GM12878 (cell line): ENCODE data around the gene WNK2. TPM values are rescaled to one million over a fixed set of nuclear protein-coding genes. Genes with fewer than 3 reads are reported as not detected.

Source experiments
- ATAC-seq: fragments of 200-7000 bp; cut with Tn5 transposase; 3 replicates; pipeline ENCODE4 v1.9.1; 2020; ENCODE audit warnings: mild to moderate bottlenecking, moderate library complexity
- BruUV-seq: library from RNA; stranded (reverse); fragments of 400-500 nt; replicated peaks from 2 replicates; lab custom pipeline; 2021; lab: Mats Ljungman, UMichigan
- CTCF ChIA-PET: fragments of 300-600 bp; sonication (Branson Sonifier 250); formaldehyde crosslinking; extraction: SDS; loops from one replicate; lab custom pipeline; 2021; ENCODE audit warnings: inconsistent platforms; lab: Yijun Ruan, JAX
- POLR2A ChIA-PET: fragments of 350-600 bp; formaldehyde crosslinking; extraction: SDS; loops from one replicate; lab custom pipeline; 2021; ENCODE audit warnings: inconsistent platforms; lab: Charles Lee
- RAD21 ChIA-PET: fragments of 300-600 bp; sonication (Branson Sonifier 250); formaldehyde crosslinking; loops from one replicate; lab custom pipeline; 2023; ENCODE audit warnings: antibody characterized with exemption; ENCODE audit not compliant: unreplicated experiment; lab: Charles Lee
- SMC1A ChIA-PET: fragments of 300-600 bp; sonication (Branson Sonifier 250); formaldehyde crosslinking; loops from one replicate; lab custom pipeline; 2023; ENCODE audit not compliant: unreplicated experiment, uncharacterized antibody; lab: Charles Lee
- DNase-seq: peaks from one replicate; pipeline ENCODE4 v3.0.0-alpha.2; 2011; ENCODE audit warnings: low read depth, low spot score
- FAIRE-seq: peaks from 3 replicates; lab custom pipeline; 2011; peaks lifted over from hg19 to GRCh38; lab: Jason Lieb, UNC
- H2AFZ ChIP-seq: 2 replicates; pipeline ENCODE4 v1.6.0; 2011; ENCODE audit warnings: low read depth, low read length, control low read depth; ENCODE audit not compliant: control insufficient read depth
- H3K27ac ChIP-seq: 2 replicates; pipeline ENCODE4 v1.5.1; 2011; ENCODE audit warnings: control low read depth; ENCODE audit not compliant: control insufficient read depth, insufficient read depth
- H3K27me3 ChIP-seq, 2 experiments: replicated peaks in 1 of 2; 2 replicates each; pipeline versions ENCODE4 v1.6.0 to v1.6.1; 2011; ENCODE audit warnings: low read length in 1 of 2; ENCODE audit not compliant: control insufficient read depth in 2 of 2, insufficient read depth in 2 of 2
- H3K36me3 ChIP-seq, 2 experiments: 2 replicates each; pipeline ENCODE4 v1.5.1; 2011; ENCODE audit warnings: low read length in 1 of 2; ENCODE audit not compliant: control insufficient read depth in 2 of 2, insufficient read depth in 2 of 2
- H3K4me1 ChIP-seq: 2 replicates; pipeline ENCODE4 v1.6.1; 2011; ENCODE audit warnings: mild to moderate bottlenecking, low read length, moderate library complexity, mixed read lengths; ENCODE audit not compliant: control insufficient read depth, insufficient read depth
- H3K4me2 ChIP-seq: 2 replicates; pipeline ENCODE4 v1.6.0; 2011; ENCODE audit warnings: control low read depth; ENCODE audit not compliant: control insufficient read depth, insufficient read depth
- H3K4me3 ChIP-seq: fragments of 200-600 bp; sonication (generic); 2 replicates; pipeline ENCODE4 v1.5.1; 2016
- H3K79me2 ChIP-seq: 2 replicates; pipeline ENCODE4 v1.6.0; 2011; ENCODE audit warnings: low read length; ENCODE audit not compliant: control insufficient read depth, insufficient read depth
- H3K9ac ChIP-seq: 2 replicates; pipeline ENCODE4 v1.8.0; 2011; ENCODE audit warnings: low read length, control low read depth, mixed read lengths; ENCODE audit not compliant: control insufficient read depth, insufficient read depth
- H3K9me3 ChIP-seq: replicated peaks from 3 replicates; pipeline ENCODE4 v1.5.1; 2011; ENCODE audit warnings: mild to moderate bottlenecking, low read length; ENCODE audit not compliant: control insufficient read depth, insufficient read depth
- H4K20me1 ChIP-seq: 2 replicates; pipeline ENCODE4 v1.6.0; 2011; ENCODE audit not compliant: control insufficient read depth, insufficient read depth
- BHLHE40 ChIP-seq, 2 experiments: fragments of 450-650 bp in 1 of 2; IDR thresholded peaks; 2 replicates each; pipeline ENCODE4 v1.6.1; 2011 to 2017; ENCODE audit warnings: low read depth in 2 of 2, borderline replicate concordance in 1 of 2, improper control_type of control experiment in 1 of 2, low read length in 1 of 2, mild to moderate bottlenecking in 1 of 2
- CHD4 ChIP-seq: fragments of 200-600 bp; sonication (generic); IDR thresholded peaks from 2 replicates; pipeline ENCODE4 v1.6.1; 2016; ENCODE audit warnings: mild to moderate bottlenecking
- CREM ChIP-seq: IDR thresholded peaks from 2 replicates; pipeline ENCODE4 v1.6.1; 2014; ENCODE audit warnings: antibody characterized with exemption, low read depth
- HDAC6 ChIP-seq: fragments of 200-600 bp; sonication (generic); IDR thresholded peaks from one replicate; pipeline ENCODE4 v1.8.0; 2017; ENCODE audit warnings: antibody characterized with exemption; ENCODE audit not compliant: unreplicated experiment
- HDGF ChIP-seq: fragments of 450-650 bp; IDR thresholded peaks from 2 replicates; pipeline ENCODE4 v1.6.1; 2016; ENCODE audit warnings: antibody characterized with exemption
- JUNB ChIP-seq: IDR thresholded peaks from 2 replicates; pipeline ENCODE4 v1.6.1; 2016; ENCODE audit warnings: antibody characterized with exemption, mild to moderate bottlenecking
- MXI1 ChIP-seq: fragments of 150-350 bp; IDR thresholded peaks from 2 replicates; pipeline ENCODE4 v1.6.1; 2011; ENCODE audit warnings: low read depth, mild to moderate bottlenecking, inconsistent platforms, low read length, improper control_type of control experiment
- MYC ChIP-seq: IDR thresholded peaks from 2 replicates; pipeline ENCODE4 v1.6.1; 2011; ENCODE audit warnings: mild to moderate bottlenecking, low read length, moderate library complexity, inconsistent platforms; ENCODE audit not compliant: insufficient read depth, insufficient replicate concordance, insufficient read length, severe bottlenecking
- PAX5 ChIP-seq: IDR thresholded peaks from 2 replicates; pipeline ENCODE4 v1.6.1; 2011; ENCODE audit warnings: low read depth, low read length, borderline replicate concordance
- PAX8 ChIP-seq: fragments of 450-650 bp; IDR thresholded peaks from 2 replicates; pipeline ENCODE4 v1.6.1; 2017; ENCODE audit warnings: mild to moderate bottlenecking, moderate library complexity
- POLR2AphosphoS2 ChIP-seq: IDR thresholded peaks from 2 replicates; pipeline ENCODE4 v1.6.1; 2011; ENCODE audit warnings: low read depth, mild to moderate bottlenecking, low read length, improper control_type of control experiment, moderate library complexity
- SMAD1 ChIP-seq: fragments of 450-650 bp; IDR thresholded peaks from 2 replicates; pipeline ENCODE4 v1.6.1; 2018; ENCODE audit warnings: mild to moderate bottlenecking, low read depth; ENCODE audit not compliant: partially characterized antibody
- TAF1 ChIP-seq: IDR thresholded peaks from 2 replicates; pipeline ENCODE4 v1.6.1; 2011; ENCODE audit warnings: mild to moderate bottlenecking, low read depth, low read length, borderline replicate concordance
- TCF3 ChIP-seq: IDR thresholded peaks from 2 replicates; pipeline ENCODE4 v1.6.1; 2012; ENCODE audit warnings: low read depth, mild to moderate bottlenecking, low read length, borderline replicate concordance; ENCODE audit not compliant: insufficient read depth
- YBX1 ChIP-seq: fragments of 450-650 bp; IDR thresholded peaks from 2 replicates; pipeline ENCODE4 v1.6.1; 2016; ENCODE audit warnings: antibody characterized with exemption
- ZNF24 ChIP-seq: fragments of 450-650 bp; IDR thresholded peaks from 2 replicates; pipeline ENCODE4 v1.6.1; 2017; ENCODE audit warnings: antibody characterized with exemption, mild to moderate bottlenecking
- WGBS: methylation state at CpG from one replicate; pipeline ENCODE4 v1.1.6; 2016; ENCODE audit warnings: low lambda C conversion rate; ENCODE audit not compliant: insufficient replicate concordance, insufficient coverage; ENCODE audit errors: missing lambda C conversion rate; 5-methylcytosine and 5-hydroxymethylcytosine counted together
- in situ Hi-C: fragments of 300-500 bp; cut with MboI; formaldehyde crosslinking; loops from 9 replicates; pipeline ENCODE4 v1.14.3; 2018; ENCODE audit warnings: mixed read lengths
- intact Hi-C: fragments of 100-400 bp; cut with micrococcal nuclease; formaldehyde crosslinking; loops from one replicate; pipeline ENCODE4 v1.14.2; 2022; ENCODE audit not compliant: unreplicated experiment
- polyA plus RNA-seq, 11 experiments: library from polyadenylated mRNA; depleted of rRNA in 4 of 11; unstranded in 6 of 11; stranded (reverse) in 5 of 11; fragments of >200 nt; fragmentation: Nextera tagmentation in 4 of 11; fragmentation: Illumina TruSeq in 1 of 11; extraction: Ambion mirVana in 4 of 11; extraction: Trizol in 1 of 11; gene quantifications; 1 replicate in 1 of 11; 2 replicates in 10 of 11; pipeline versions ENCODE4 v1.2.1 to v1.2.3, GENCODE V29; 2011 to 2016; ENCODE audit warnings: inconsistent platforms in 2 of 11, missing spikeins in 2 of 11, low read depth in 1 of 11
- total RNA-seq, 4 experiments: library from RNA; depleted of rRNA in 3 of 4; stranded (reverse); fragments of >200 nt in 3 of 4; fragmentation: Illumina TruSeq in 1 of 4; extraction: Trizol in 1 of 4; gene quantifications; 2 replicates each; pipeline versions ENCODE4 v1.2.1 to v1.2.3, GENCODE V29; 2013 to 2021
- TF ChIP-seq, protein P1 (sequence below): IDR thresholded peaks from 2 replicates; pipeline ENCODE4 v1.6.1; 2011; ENCODE audit warnings: low read depth, mild to moderate bottlenecking, low read length, moderate library complexity, borderline replicate concordance; ENCODE audit errors: extremely low read depth

The WNK2 gene
- total and polyA plus RNA-seq, 10 of the 15 experiments (the other 5 are each of a cell fraction or from before 2014, with no cell fraction given) = 0.15 TPM; not detected in 9

- Histone ChIP-seq H2AFZ (no peak overlapping the region), H3K4me2 (no peak overlapping the region), H4K20me1 (no peaks in the 10 kb centered on the region), H3K27ac (no peak overlapping the region), H3K36me3 (no peaks in the 10 kb centered on the region), H3K4me1 (no peaks in the 10 kb centered on the region), H3K4me3 (no peak overlapping the region), H3K9me3 (no peaks in the 10 kb centered on the region), H3K27me3 (no peaks in the 10 kb centered on the region), H3K9ac (no peak overlapping the region), H3K79me2 (no peaks in the 10 kb centered on the region)
- ATAC-seq = no peak
- RAD21 ChIA-PET = no interaction called here
- no peak for DNase-seq
- BruUV-seq = no TSS peak
- SMC1A ChIA-PET = no interaction called here
- intact Hi-C loops (no loop called here), in situ Hi-C loops (no loop called here)
- TF ChIP-seq HDGF = no peak
- no peak for TF ChIP-seq TAF1
- TF ChIP-seq CREM = no peak
- CTCF ChIA-PET = no interaction called here
- FAIRE-seq = no peak
- POLR2A ChIA-PET = no interaction called here
- WGBS = 56% methylated on average over 12 of the region's 14 CpGs
These were observed 70.1 kb downstream of the WNK2 start for GRCh38 chr9:93254061-93254481.

DNA sequence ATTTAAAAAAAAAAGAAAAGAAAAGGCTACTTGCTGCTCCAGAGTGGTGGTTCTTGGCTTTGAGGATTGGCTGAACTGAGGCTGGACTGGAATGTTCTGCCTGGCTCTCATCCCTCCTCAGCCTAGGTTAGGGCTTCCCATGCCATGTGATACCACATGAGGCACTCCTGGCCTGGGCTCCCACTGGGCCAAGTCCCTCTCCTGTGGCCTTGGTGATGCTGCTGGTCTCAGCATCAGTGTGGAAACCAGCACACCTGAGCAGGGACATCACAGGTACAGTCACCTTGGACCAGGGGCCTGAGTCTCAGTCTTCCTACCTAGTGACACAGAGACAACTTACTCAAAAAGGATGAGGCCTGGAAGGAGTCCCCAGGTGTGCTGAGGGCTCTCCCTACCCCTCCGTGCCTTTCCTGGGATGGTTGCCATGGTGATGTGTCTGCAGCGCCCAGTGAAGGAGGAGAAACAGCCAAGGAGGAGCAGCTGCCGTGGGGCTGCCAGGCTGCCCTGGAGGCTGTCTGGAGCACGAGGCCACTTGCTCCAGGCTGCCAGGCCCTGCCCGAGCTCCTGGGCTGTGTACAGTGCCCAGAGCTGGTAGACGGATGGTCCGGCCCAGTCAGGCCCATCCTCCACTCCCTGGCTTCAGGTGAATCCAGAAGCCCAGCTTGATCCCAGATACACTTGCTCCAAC lies 71.0 kb downstream of the WNK2 start:
- H3K79me2 ChIP-seq = no peaks in the 10 kb centered on the region
- no peak overlapping the region for H3K9ac ChIP-seq
- DNase-seq (no peak), FAIRE-seq (no peak), ATAC-seq (no peak)
- H3K27ac ChIP-seq = no peak overlapping the region
- H4K20me1 ChIP-seq = no peaks in the 10 kb centered on the region
- 32% methylated on average over 7 of the region's 7 CpGs for WGBS
- TF ChIP-seq CHD4 = no peak
- TF ChIP-seq PAX8 = no peak
- no peak for TF ChIP-seq PAX5
- TF ChIP-seq BHLHE40 (IDR thresholded peaks at IDR 0.05; ENCODE audit: borderline replicate concordance in 1 of 2, low read depth in 2 of 2, low read length in 1 of 2) = no peak
- no peak for TF ChIP-seq JUNB
- no peak for TF ChIP-seq ZNF24
- no peak for TF ChIP-seq MYC
- no peak for TF ChIP-seq TCF3
- TF ChIP-seq SMAD1 = no peak
- TF ChIP-seq POLR2AphosphoS2 = no peak
- no peak for TF ChIP-seq MXI1
- no peak for TF ChIP-seq HDAC6
- no peak for TF ChIP-seq YBX1
- TF ChIP-seq TAF1 = no peak
- TF ChIP-seq, protein P1, sequence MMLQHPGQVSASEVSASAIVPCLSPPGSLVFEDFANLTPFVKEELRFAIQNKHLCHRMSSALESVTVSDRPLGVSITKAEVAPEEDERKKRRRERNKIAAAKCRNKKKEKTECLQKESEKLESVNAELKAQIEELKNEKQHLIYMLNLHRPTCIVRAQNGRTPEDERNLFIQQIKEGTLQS = no peak
- ChIA-PET SMC1A (no interaction called here), RAD21 (no interaction called here), CTCF (no interaction called here), POLR2A (no interaction called here)
- H3K9me3 ChIP-seq = no peaks in the 10 kb centered on the region
- no peak overlapping the region for H3K4me2 ChIP-seq
- in situ Hi-C loops (no loop called here), intact Hi-C loops (no loop called here)
- H2AFZ ChIP-seq = no peak overlapping the region
- no peak overlapping the region for H3K4me3 ChIP-seq
- H3K4me1 ChIP-seq = no peaks in the 10 kb centered on the region
- no TSS peak for BruUV-seq
- no peaks in the 10 kb centered on the region for H3K36me3 ChIP-seq
- H3K27me3 ChIP-seq = no peaks in the 10 kb centered on the region
